Amniotic stem cell (primary cell): Measurements from ENCODE around the gene CENPV.
A peak's percentile ranks its signal among the peaks of the same experiment; 100 is the strongest.

Experiments used
- DNase-seq: peaks from one replicate; lab custom pipeline; 2025; lab: John Stamatoyannopoulos, UW

The CENPV gene

DNA sequence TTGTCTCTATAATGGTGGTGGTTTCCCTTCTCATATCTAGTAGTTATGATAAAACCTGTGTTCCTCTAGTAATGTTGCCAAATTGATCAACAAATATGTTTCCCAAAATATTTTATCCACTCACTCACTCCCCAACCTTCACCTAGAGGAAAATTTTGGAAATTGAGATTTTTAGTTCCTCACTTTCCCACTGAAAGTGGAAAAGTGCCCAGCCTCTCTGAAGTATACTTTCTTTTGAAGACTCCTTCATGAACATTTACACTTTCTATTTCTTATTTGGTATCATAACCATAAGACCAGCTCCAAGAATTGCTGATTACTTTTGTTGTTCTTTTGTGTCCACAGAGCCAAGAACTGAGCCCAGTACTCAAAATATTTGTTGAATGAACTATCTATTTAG, 5.1 kb upstream of the CENPV start:
- DNase-seq, result no peak

DNA sequence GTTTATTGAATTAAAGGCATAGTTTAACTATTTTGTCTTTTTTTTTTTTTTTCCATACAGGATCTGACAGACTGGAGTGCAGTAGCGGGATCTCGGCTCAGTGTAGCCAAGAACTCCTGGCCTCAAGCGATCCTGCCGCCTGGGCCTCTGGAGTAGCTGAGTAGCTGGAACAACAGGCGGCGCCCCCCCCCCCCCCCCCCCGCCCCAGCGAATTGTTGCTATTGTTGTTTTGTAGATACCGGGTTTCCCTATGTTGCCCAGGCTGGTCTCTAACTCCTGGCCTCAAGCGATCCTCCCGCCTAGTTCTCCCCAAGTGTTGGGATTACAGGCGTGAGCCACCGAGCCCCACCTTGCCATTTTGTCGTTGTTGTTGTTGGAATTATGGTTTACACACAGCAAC, 1.3 kb upstream of the CENPV start:
- DNase-seq, result no peak

DNA sequence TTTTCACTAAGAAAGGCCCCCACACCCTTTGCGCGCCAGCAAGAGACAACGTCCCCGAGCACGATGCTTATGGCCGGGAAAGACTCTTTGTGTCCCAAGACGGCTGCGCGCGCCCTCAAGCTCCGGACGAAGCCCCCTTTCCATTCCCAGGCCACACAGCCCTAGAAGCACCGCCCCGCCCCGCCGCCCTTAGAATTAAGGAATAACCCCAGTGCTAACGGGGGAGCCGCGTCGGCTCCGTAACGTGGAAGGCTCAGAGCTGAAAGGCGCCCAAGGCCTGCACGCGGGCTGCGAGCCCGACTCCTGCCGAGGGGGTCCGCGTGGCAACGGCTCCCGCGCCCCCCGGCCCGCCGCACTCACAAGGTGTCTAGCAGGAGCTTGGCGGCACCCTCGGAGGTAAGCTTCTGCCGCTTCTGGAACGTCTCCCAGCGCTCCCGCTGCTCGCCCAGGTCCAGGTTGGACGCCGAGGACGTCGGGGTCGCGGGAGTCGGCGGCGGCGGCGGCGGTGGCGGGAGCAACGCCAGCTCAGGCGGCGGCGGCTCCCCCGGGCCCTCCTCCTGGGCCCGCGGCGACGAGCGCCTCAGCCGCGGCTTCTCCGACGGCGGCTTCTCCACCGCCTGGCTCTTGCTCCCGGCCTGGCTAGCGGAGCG, 477 bp downstream of the CENPV start:
- no peak for DNase-seq

DNA sequence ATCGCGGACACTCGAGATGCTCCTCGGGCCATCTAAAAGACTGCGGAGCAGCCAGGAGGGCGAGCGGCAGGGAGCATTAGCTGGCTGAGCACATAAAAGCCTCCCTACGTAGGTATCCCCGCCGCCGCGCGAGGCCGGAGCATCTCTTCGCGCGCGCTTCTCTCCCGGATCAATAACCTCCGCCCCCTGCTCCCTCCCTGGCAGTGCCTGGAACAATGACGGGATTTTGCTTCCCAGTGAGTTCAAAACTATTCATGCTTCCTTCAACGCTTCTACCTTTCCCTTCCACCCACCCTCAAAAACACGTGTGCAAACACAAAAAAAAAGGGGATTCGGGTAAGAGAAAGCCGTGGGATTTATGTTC, 984 bp downstream of the CENPV start:
- no peak for DNase-seq

DNA sequence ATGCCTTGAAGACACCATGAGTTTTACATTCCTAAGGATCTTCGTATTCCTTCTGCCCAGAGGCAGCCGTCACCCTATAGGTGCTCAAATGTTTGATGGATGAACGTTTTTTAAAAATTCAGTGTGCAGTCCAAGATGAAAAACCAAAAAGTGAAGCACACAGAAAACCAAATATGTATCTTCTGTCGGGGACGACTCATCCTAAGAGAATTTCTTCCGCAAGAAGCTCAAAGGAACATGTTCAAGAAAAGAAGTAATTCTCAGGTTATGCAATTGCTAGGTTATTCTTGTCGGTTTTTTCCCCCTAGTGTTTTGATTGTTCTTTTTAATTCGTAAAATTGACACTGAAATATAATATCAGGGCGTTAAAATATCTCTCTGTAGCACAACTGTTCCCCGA, 1.4 kb downstream of the CENPV start:
- no peak for DNase-seq

DNA sequence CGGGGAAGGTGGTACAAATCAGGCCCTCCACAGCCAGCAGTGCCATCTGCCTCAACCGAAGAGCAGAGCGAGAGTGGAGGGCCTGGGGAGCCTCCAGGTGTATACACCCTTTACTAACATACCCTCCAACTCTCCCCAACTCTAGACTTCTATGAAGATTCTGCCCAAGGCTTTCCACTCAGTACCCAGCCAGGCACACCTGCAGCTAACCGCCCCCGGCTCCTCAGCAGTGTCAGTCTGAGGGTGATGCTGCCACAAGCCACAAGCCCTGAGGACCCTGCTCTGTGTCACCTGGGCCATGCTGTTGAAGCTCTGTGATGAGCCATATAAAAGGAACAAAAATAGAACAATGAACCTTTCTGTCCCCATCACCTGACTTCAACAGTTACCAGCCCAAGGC, 3.8 kb downstream of the CENPV start:
- no peak for DNase-seq

DNA sequence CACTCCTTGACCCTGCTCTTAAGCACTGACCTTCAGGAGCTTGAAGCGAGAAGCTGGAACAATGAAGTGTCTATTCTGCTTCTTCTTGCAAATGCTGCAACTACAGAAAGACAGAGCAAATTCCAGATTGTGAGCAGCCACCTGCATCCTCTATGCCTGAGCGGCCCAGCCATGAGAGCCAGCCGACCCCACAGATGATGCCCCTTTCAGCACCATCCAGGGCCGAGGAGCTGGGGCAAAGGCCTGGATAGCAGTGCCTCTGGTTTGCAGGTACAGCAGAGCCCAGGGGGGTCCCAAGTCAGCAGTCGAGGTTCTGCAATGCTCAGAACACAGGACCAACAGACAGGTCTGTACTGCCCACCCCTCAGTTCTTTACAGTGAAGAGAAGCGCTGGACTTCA, 4.7 kb downstream of the CENPV start:
- no peak for DNase-seq

DNA sequence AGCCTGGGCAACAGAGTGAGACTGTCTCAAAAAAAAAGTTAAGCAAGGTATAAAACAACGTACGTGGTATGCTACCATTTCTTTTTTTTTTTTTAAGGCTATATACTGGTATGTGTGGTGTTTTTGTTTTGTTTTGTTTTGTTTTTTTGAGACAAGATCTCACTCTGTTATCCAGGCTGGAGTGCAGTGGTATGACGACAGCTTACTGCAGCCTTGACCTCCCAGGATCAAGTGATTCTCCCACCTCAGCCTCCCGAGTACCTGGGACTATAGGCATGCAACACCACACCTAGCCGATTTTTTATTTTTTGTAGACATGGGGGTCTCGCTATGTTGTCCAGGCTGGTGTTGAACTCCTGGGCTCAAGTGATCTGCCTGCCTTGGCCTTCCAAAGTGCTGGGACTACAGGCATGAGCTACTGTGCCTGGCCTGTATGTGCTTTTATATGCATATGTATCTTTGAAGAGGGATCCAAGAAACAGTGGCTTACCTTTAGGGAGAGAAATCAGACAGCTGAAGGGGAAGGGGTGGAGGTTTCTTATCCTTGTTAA, 6.5 kb downstream of the CENPV start:
- DNase-seq, result no peak

DNA sequence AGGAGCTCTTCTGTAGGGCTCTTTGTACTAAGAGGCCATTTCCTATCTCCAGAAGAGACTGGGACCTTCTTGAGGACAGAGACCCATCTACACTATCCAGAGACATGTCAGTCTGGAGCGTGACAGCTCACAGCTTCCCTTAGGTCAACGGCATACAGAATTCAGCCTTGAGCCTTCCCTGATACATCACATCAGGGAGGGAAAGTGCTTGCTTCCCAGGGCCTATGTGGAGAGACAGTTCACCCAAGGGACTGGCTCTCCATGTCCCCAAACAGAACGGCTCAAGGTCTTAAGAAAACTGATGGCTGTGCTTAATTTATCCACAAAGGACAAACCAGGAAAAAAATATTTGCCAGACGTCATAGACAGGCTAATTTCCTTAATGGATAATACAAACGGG, 7.7 kb downstream of the CENPV start:
- DNase-seq, result no peak

DNA sequence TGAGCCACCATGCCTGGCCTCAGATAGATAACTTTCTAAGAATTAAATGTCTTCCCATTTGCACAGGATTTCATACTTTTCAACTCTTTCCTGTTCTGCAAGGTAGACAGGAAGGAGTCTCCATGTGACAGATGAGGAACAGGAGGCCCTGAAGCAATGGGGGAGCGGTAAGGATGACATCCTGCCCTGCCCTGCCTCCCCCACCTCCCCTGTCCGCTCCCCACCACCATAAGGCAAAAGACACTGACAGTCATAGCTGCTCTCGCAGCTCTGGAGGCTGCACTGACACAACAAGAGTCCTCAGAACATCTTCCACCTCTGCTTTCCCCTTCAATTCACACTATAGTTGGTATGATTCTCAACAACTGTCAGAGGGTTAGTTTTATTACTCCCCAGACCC, 9.7 kb downstream of the CENPV start:
- DNase-seq, result no peak

DNA sequence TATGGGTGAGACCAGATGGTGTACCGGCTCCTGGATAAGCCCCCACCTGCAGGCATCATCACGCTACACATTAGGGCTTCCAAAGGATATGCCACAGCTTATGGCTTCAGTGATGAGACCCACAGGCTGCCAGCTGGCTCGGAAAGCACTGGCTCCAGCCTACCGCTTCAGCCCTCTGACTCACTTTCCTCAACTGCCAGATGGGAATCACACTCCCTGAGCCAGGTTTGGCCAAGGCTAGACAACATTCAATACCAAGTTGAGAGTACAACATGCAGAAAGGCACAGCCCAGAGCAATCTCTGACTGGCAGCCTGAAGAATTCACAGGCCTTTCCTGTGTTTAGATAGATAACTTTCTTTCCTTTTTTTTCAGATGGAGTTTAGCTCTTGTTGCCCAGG, 10.3 kb downstream of the CENPV start:
- DNase-seq, result no peak

DNA sequence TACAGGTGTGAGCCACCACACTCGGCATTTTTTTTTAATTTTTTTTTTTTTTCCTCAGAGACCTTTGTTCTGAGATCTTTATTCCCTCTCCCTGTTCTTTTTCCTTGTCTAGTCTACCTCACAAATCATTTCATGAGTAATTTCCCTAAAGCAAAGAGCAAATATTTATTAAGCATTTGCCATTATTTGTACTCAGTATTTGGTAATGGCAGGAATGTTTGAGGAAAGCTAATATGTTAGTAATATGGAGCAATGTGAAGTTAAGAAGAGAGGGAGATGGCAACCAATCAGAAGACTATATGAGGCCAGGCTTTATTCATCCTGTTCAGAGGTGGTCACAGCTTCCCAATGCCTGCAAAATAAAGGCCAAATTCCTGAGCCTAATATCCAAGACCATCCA, 13.3 kb downstream of the CENPV start:
- DNase-seq, result no peak

DNA sequence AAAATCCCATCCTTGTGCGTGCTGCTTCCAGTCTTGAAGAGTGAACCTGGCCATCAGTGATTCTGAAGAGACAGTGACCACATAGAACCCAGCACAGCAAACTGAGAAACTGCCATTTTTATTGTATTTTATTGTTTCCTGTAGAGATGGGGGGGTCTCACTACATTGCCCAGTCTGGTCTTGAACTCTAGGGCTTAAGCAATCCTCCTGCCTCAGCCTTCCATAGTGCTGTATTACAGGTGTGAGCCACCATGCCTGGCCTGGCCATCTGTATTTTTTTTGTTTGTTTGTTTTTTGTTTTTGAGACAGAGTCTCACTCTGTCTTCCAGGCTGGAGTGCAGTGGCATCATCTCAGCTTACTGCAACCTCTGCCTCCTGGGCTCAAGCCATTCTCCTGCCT, 13.9 kb downstream of the CENPV start:
- DNase-seq, result no peak

DNA sequence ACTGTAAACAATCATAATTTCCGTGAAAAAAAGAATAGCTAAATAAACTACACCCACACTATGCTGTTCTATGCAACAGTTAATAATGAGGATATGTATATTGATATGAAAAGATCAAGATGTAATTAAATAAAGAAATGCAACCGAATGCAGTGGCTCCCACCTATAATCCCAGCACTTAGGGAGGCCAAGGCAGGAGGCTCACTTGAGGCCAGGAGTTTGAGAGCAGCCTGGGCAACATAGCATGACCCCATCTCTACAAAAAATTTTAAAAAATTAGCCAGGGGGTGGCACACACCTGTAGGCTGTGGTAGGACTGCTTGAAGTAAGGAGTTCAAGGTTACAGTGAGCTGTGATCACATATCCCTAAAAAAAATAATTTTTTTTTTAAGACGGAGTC, 14.9 kb downstream of the CENPV start:
- DNase-seq, result no peak

DNA sequence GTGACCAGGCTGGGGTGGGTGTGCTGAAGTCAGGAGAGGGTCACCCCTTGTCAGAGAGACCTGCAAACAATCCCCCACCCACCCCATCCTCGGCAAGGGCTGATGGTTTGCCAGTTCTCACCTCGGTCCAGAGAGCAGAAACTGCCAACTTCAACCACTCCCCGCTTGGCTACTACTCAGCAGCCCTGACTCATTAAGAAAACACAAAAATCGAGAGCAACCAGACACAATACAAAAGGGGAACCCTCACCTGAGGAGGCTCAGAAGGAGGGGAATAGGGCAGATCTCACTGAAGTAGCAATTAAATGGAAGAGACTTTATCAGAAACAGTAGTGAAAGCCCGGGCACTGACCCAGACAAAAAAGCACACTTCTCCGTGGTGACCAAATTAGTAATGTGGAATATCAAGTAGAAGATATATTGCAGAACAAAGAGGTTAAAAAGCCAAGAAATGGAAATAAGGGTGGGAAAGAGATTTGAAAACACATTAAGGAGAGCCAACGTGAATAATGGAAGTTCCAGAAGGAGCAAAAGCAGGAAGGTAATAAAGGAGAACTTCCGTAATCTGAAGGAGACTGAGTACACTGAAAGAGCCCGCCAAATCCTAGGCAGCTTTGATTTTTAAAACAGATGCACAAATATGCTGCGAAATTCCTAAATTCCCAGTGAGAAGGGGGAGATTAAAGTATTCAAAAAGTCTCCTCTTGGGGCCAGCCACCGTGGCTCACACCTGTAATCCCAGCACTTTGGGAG, 23.6 kb downstream of the CENPV start:
- DNase-seq, result no peak

DNA sequence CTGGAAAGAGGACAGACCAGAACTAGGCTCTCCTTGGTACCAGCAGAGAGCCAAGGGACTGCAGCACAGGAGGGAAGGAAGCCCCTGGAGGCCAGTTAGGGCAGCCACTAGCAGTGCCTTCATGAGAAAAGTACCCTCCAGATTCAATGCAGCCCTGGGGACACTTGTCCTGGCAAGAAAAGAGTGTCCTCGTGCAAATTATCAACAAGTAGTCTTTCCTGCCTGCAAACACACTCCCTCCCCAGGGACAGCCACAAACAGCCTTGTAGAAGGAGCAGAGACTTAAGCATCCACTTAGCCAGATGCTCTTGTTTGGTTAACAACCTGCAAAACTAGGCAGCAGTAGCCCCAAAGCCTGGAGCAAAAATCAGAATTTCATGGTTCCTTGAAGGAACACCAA, 24.3 kb downstream of the CENPV start:
- no peak for DNase-seq

DNA sequence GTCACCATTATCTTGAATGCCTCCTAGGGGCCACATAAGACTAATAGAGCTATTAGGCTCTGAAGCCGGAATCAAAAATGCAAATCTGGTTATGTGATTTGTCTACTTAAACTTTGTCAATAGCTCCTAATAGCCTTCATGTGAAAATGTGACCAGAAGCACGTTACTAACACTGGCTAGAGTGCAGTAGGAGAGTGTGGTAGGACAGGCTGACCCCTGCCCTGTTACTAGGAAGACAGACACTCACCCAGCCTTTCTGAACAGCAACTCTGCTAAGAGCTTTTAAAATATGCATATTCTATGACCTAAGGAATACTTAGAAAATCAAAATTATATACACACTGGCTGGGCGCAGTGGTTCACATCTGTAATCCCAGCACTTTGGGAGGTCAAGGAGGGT, 26.3 kb downstream of the CENPV start:
- DNase-seq, result no peak

DNA sequence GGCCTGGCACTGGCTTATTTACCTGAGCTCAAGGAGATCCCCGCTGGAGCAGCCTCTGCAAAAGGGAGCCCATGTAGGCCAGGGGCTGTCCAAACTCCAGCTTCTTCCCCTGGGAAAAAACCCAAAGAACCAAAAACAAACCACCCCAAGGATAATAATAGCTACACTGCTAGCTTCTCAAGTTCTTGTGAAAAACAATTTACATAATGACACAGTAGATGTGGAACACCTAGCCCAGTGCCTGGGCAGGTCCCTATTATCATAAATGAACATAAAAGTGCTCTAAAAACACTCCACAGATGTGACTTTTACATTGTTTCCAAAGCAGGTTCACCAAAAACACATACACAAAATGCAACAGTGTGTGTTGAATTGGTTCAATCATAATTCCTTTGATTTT, 27.3 kb downstream of the CENPV start:
- no peak for DNase-seq

DNA sequence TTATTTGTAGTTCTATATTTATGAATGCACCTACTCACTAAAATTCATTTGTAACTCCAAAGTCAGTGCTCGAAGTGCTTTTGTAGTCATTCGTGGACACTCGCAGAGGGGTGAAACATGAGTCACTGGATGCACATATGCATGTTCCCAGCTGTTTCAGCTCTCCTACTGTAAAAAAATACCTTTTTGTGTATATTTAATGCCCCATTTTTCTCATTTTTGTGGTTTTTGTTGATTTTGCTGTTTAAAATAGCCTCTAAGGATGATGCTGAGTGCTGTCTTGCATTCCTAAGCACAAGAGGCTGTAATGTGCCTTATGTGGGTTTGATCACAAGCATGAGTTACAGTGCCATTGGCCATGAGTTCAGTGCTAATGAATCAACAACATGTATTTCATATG, 30.6 kb downstream of the CENPV start:
- peak; percentile 37 for DNase-seq

DNA sequence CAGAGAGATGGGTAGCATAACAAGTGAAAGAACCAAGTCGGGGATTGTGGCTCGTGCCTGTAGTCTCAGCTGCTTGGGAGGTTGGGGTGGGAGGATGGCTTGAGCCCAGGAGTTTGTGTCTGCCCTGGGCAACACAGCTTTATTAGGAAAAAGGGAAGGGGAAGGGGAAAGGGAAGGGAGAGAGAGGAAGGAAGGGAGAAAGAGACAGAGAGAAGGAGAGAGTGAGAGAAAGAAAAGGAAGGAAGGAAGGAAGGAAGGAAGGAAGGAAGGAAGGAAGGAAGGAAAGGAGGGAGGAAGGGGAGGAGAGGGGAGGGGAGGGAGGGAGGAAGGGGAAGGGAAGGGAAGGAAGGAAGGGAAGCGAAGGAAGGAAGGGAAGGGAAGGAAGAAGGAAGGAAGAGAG, 33.3 kb downstream of the CENPV start:
- DNase-seq, result no peak

DNA sequence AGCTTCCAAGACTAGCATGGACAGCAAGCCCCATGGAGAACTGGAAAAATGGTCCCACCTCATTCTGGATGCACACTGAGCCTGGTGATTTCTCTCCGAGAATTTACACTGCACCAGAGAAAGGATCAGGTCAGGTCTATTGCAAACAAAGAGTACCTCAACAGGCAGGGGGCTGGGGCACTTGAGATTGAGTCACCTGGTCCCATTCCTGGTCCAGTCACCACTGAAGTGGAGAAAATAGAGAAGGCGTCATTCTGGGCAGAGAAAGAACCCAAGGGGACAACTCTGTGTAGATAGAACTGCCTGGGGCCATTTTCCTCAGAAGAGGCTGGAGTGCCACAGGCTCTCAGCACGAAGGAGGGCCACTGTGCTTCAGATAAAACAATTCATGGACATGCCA, 38.4 kb downstream of the CENPV start:
- DNase-seq, result no peak

DNA sequence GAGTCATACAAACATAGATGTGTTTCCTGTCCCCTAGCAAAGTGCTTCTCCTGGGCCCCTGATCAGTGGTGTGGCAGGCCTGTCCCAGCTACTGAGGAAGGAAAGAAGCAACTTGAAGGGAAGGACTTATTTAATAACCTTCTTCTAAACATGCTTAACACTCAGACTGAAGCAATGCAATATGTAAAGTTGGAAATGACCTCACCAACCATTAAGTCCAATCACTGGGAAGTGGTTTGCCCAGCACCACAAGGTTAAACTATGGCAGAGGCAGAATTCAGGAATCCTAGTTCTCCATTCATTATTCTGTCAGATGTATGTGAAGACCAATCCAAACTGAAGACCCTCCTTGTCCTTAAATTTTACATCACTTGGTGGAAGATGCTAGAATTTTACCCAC, 39.1 kb downstream of the CENPV start:
- no peak for DNase-seq

DNA sequence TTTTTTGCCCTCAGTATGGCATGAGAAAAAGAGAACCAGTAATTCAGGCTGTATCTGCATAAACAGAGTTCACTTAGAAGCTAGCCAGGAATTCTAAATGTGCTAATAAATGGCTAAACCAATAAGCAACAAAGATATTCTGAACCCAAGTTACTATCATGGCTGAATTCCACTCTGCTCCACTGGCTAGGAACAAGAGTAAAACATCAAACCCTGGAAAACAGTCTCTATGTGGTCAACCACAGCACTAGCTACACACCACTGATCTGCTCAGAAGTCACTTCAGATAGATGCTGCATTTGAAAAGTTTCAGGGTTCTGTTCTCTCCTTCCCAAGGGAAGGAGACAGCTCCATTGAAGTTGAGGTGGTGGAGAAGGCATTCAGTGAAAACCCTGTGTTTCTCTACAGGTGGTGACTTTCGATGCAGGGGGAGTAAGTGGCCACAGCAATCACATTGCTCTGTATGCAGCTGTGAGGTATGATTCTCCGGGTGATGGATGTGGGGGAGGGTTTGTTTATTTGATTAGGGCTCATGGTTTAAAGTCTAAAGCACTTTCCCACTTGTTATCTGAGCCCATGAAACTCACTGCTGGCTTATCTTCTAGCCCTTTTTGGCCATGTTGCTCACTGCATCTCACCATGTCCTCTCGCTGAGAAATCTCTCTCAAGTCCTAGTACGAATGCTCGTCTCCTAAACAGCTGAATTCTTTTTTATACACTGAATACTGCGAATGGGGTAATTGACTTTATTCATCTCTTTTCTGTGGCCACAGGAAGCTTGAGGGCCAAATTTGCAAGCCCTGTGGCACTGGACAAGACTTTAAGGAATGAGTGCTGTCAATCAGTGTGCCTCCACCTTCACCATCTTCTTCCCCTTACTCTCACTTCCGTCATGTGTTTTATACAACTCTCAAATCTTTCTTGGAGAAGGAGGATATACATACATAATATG, 39.9 kb downstream of the CENPV start:
- no peak for DNase-seq
